NCI-H146 treated with DMSO at 0.1 percent for 48 hours (cell line): Measurements from ENCODE around the gene TBC1D8.

ENCODE experiments used
- DNase-seq: peaks from one replicate; lab custom pipeline; 2025; ENCODE audit not compliant: unreplicated experiment; lab: John Stamatoyannopoulos, UW

TBC1D8 gene

GRCh38 chr2:100983684-100984310 lies 167.4 kb downstream of the TBC1D8 start:
- no peak for DNase-seq

- no peak for DNase-seq
Measured at GRCh38 chr2:100983201-100983600, 168.0 kb downstream of the TBC1D8 start.

- DNase-seq = no peak
Measured at GRCh38 chr2:100982431-100982861, 168.7 kb downstream of the TBC1D8 start.

- DNase-seq = no peak
Measured at GRCh38 chr2:100981011-100981410, 170.2 kb downstream of the TBC1D8 start.

GRCh38 chr2:100980046-100980445 lies 171.1 kb downstream of the TBC1D8 start:
- DNase-seq = no peak

- no peak for DNase-seq
Measured at GRCh38 chr2:100978582-100979191, 172.5 kb downstream of the TBC1D8 start.

GRCh38 chr2:100977511-100977910 lies 173.7 kb downstream of the TBC1D8 start:
- no peak for DNase-seq

GRCh38 chr2:100976645-100977391 lies 174.4 kb downstream of the TBC1D8 start:
- no peak for DNase-seq

GRCh38 chr2:100976061-100976460 lies 175.1 kb downstream of the TBC1D8 start:
- no peak for DNase-seq

GRCh38 chr2:100975521-100975785 lies 175.7 kb downstream of the TBC1D8 start:
- DNase-seq = no peak

GRCh38 chr2:100974712-100975520 lies 176.3 kb downstream of the TBC1D8 start:
- DNase-seq = no peak

- no peak for DNase-seq
Measured at GRCh38 chr2:100972452-100972851, 178.7 kb downstream of the TBC1D8 start.

- no peak for DNase-seq
Measured at GRCh38 chr2:100971221-100971620, 180.0 kb downstream of the TBC1D8 start.

- no peak for DNase-seq
Measured at GRCh38 chr2:100969998-100970397, 181.2 kb downstream of the TBC1D8 start.

GRCh38 chr2:100968146-100969145 lies 182.7 kb downstream of the TBC1D8 start:
- no peak for DNase-seq

GRCh38 chr2:100967716-100968115 lies 183.5 kb downstream of the TBC1D8 start:
- DNase-seq = no peak

- no peak for DNase-seq
Measured at GRCh38 chr2:100965596-100965995, 185.6 kb downstream of the TBC1D8 start.

- DNase-seq = no peak
Measured at GRCh38 chr2:100964681-100965169, 186.5 kb downstream of the TBC1D8 start.

GRCh38 chr2:100964222-100964621 lies 187.0 kb downstream of the TBC1D8 start:
- DNase-seq = no peak

- DNase-seq = no peak
Measured at GRCh38 chr2:100963026-100963375, 188.2 kb downstream of the TBC1D8 start.
